ENCODE measurements around the gene FADS1.

- TF ChIP-seq CTCF (conservative IDR thresholded peaks at IDR 0.05; ENCODE audit: low read depth, low read length) (no peak), EZH2 (IDR thresholded peaks at IDR 0.05; ENCODE audit: borderline replicate concordance, low read depth, low read length, poor library complexity, severe bottlenecking) (no peak)
Observed at GRCh38 chr11:61784506-61784805, 32.3 kb downstream of the FADS1 start.

Data from A673 (cell line).